Activated T-cell treated with anti-CD3 and anti-CD28 coated beads for 48 hours (primary cell): Measurements from ENCODE around the gene HEBP1.

ENCODE experiments used
- DNase-seq: peaks from one replicate; pipeline ENCODE4 v3.0.0-alpha.2; 2020; ENCODE audit warnings: low read depth

Gene HEBP1

GRCh38 chr12:12951504-12951903, 48.6 kb downstream of the HEBP1 start:
- no peak for DNase-seq

- DNase-seq = no peak
Measured at GRCh38 chr12:12947902-12948301, 52.2 kb downstream of the HEBP1 start.

- no peak for DNase-seq
Measured at GRCh38 chr12:12946686-12947355, 53.2 kb downstream of the HEBP1 start.

- no peak for DNase-seq
Measured at GRCh38 chr12:12945591-12945990, 54.5 kb downstream of the HEBP1 start.

GRCh38 chr12:12943586-12944260, 56.3 kb downstream of the HEBP1 start:
- no peak for DNase-seq

- no peak for DNase-seq
Measured at GRCh38 chr12:12941450-12942350, 58.4 kb downstream of the HEBP1 start.

- no peak for DNase-seq
Measured at GRCh38 chr12:12939888-12940287, 60.2 kb downstream of the HEBP1 start.

GRCh38 chr12:12938541-12938940, 61.5 kb downstream of the HEBP1 start:
- DNase-seq = no peak

GRCh38 chr12:12936983-12937491, 63.0 kb downstream of the HEBP1 start:
- DNase-seq = no peak

- no peak for DNase-seq
Measured at GRCh38 chr12:12934556-12934955, 65.5 kb downstream of the HEBP1 start.

GRCh38 chr12:12933742-12934141, 66.3 kb downstream of the HEBP1 start:
- DNase-seq = no peak

- DNase-seq = no peak
Measured at GRCh38 chr12:12930633-12931219, 69.3 kb downstream of the HEBP1 start.

- no peak for DNase-seq
Measured at GRCh38 chr12:12929696-12930095, 70.4 kb downstream of the HEBP1 start.

GRCh38 chr12:12927211-12928079, 72.6 kb downstream of the HEBP1 start:
- DNase-seq = no peak

- no peak for DNase-seq
Measured at GRCh38 chr12:12926571-12927071, 73.4 kb downstream of the HEBP1 start.

- no peak for DNase-seq
Measured at GRCh38 chr12:12925388-12925787, 74.7 kb downstream of the HEBP1 start.
